Mucosa of rectum (tissue), 2 donors: ENCODE results near the gene LRRC75B.
"Not testable (repeated sequence)": the region's sequence is repeated elsewhere in the genome, so short reads cannot be mapped to it uniquely, and the experiment has no call there.

Experiments
- H3K27ac ChIP-seq, 2 donors: one replicate each; pipeline ENCODE4 v1.7.0; 2013; ENCODE audit warnings: inconsistent platforms in 2 of 2, low read depth in 2 of 2, low read length in 2 of 2
- H3K27me3 ChIP-seq, 2 donors: one replicate each; pipeline ENCODE4 v1.7.0; 2013; ENCODE audit warnings: low read length in 2 of 2; ENCODE audit not compliant: control insufficient read depth in 2 of 2, insufficient read depth in 2 of 2
- H3K36me3 ChIP-seq, 2 donors: one replicate each; pipeline ENCODE4 v1.7.0; 2013; ENCODE audit warnings: low read length in 2 of 2; ENCODE audit not compliant: control insufficient read depth in 2 of 2, insufficient read depth in 2 of 2
- H3K4me1 ChIP-seq, 2 donors: one replicate each; pipeline ENCODE4 v1.7.0; 2013; ENCODE audit warnings: low read length in 2 of 2, mild to moderate bottlenecking in 1 of 2; ENCODE audit not compliant: control insufficient read depth in 2 of 2, insufficient read depth in 2 of 2
- H3K4me3 ChIP-seq, 2 donors: one replicate each; pipeline ENCODE4 v1.7.0; 2013; ENCODE audit warnings: low read length in 2 of 2
- H3K9ac ChIP-seq, 2 donors: one replicate each; pipeline ENCODE4 v1.7.0; 2013; ENCODE audit warnings: low read length in 2 of 2, low read depth in 1 of 2, mild to moderate bottlenecking in 1 of 2
- H3K9me3 ChIP-seq, 2 donors: one replicate each; pipeline ENCODE4 v1.7.0; 2013; ENCODE audit warnings: low read length in 2 of 2; ENCODE audit not compliant: control insufficient read depth in 2 of 2
- donor health status: healthy.
- donor health status: Normal muscosa, but diverticular disease.

Gene LRRC75B

DNA sequence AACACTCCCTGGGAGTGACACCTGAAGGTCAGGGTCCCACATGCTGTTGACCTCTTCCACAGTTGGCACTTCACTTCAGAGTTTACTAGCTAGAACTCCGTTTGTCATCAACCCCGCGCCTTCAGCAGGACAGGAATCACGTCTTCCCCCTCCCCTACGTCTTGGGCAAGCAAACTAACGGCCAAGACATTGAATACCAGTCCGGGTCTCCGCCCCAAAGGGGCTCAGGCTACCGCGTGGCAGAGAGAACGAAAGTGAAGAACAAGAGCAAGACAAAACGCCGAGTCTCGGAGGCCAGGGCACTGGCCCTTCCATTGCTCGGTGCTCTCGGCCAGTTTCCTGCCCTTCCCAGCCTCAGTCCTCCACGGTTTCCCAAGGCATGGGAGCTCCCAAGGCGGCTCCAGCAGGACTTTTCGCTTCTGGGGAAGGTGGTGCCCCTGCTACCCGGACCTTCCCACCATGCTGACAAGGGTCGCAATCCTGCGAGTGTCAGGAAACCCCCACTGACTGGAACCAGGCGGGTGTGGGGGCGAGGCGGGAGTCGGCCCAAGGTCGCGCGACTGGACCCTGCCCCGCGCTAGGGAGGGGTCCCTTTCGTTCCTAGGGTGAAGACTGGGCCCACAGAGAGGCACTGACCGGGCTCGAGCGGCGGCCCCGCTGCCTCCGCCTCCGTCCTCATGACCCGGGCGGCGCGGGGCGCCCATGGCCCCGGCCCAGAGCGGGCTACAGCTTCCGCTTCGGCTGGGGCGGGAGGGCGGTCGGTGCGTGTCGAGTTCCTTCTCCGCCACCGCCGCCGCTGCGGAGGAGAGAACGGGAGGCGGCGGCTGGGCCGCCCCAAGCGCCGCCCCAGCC is 38.3 kb downstream of the LRRC75B start, which contains the start of gene GUCD1:
TSS of gene GUCD1 (minus strand) at position 826 of the 852 bp plus-strand sequence. CDS start at position 679, 147 bp downstream.
- Histone ChIP-seq H3K9me3 (no peaks in the 10 kb centered on the region), H3K36me3 (peaks cover 20 to 27% of the 10 kb centered on the region in 2 donors), H3K27ac (peak within 1 kb of the TSS; percentile 96 to 99), H3K9ac (peak within 1 kb of the TSS; percentile 95 to 99), H3K27me3 (no peaks in the 10 kb centered on the region), H3K4me3 (peak within 1 kb of the TSS; percentile 96 to 99), H3K4me1 (peaks cover 50 to 54% of the 10 kb centered on the region in 2 donors)

DNA sequence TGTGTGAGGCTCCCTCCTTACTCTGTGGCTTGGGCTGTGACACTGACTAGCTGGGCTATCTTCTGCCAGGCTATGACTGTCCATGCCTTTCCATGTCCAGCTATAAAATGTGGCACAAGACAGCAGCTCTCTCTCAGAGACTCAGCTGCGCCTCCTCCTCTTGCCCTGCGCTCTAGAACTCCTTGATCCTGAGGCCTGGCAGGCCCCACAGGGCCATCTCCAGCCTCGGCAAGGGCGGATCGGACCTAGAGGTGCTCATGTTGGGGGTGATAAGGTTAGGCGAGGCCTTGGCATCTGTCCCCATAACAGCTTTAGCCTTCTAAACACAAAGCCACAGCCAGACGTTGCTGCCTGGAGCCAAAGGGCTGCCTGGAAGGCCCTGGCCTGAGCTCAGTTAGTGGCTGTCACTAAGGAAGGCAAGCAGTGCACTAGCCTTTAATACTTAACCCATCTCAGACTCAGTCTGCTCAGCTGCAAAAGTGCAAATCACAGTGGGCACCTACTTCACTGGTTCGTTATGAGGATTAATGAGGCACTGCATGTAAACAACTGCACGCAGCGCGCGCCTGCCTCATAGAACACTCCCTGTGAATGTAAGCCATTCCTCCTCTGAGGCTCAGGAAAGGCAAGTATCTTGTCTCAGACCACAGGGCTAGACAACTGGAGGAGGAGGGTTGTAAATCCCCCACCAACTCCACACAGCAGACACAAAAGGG is 39.1 kb downstream of the LRRC75B start:
- peak overlapping the region; percentile 95 to 99 for H3K9ac ChIP-seq
- H3K9me3 ChIP-seq: no peaks in the 10 kb centered on the region
- peak overlapping the region; percentile 90 to 96 for H3K4me3 ChIP-seq
- H3K27me3 ChIP-seq: no peaks in the 10 kb centered on the region
- peak overlapping the region; percentile 93 to 97 for H3K27ac ChIP-seq
- H3K36me3 ChIP-seq: peaks cover 15 to 28% of the 10 kb centered on the region in 2 donors
- H3K4me1 ChIP-seq: peaks cover 51 to 60% of the 10 kb centered on the region in 2 donors

DNA sequence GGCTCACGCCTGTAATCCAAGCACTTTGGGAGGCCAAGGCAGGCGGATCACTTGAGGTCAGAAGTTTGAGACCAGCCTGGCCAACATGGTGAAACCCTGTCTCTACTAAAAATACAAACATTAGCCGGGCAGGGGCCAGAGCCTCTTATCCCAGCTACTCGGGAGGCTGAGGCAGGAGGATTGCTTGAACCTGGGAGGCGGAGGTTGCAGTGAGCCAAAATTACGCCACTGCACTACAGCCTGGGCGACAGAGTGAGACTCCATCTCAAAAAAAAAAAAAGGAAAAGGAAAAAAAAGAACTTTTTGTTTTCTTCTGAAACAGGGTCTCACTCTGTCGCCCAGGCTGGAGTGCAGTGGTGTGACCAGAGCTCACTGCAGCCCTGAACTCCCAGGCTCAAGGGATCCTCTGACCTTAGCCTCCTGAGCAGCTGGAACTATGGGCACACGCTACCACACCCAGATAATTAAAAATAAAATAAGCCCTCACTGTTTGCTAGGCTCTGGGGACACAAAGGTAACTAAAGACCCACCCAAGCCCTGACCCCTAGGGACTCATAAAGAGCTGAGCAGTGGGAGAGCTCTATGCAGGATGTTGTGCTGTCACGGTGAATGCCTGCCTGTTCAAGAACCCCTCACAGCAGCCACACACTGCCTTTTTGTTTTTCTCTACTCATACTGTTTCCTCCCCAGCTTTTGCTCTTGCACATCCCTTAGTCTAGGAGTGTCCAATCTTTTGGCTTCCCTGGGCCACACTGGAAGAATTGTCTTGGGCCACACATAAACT is 40.2 kb downstream of the LRRC75B start:
- Histone ChIP-seq H3K4me1 (peaks cover 51 to 60% of the 10 kb centered on the region in 2 donors), H3K9ac (peak overlapping the region; percentile 95 to 99), H3K27ac (peak overlapping the region; percentile 93 to 97), H3K4me3 (peak overlapping the region in 1 of 2 donors; percentile 96), H3K36me3 (peaks cover 17 to 26% of the 10 kb centered on the region in 2 donors)
- H3K9me3 ChIP-seq, H3K27me3 ChIP-seq: not testable (repeated sequence)

DNA sequence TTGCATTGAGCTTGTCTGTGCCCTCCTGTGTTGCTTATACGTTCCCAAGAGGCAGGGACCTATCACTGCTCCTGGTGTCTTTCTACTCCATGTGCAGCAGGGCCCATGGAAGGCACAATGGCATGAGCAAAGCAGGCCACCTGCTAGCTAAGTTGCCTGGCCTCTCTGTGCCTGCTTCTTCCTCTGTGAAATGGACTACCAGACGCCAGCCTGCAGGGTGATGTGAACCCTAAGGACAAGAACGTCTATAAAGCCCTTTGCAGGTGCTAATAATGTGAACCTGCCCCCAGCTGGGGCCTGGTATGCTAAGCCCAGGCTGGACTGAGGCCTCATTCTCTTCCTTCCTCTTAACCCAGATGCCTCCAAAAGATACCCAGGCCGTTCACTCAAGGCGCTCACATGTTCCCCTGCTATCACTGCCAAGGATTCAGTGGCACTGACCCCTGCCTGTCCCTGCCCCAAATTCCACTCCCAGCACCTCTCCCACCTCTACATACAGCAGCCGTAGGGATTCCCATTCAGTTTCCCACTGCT is 41.9 kb downstream of the LRRC75B start:
- H3K4me1 ChIP-seq: peaks cover 43 to 47% of the 10 kb centered on the region in 2 donors
- no peaks in the 10 kb centered on the region for H3K9me3 ChIP-seq
- H3K4me3 ChIP-seq: no peak overlapping the region
- peak overlapping the region; percentile 5 to 19 for H3K9ac ChIP-seq
- H3K36me3 ChIP-seq: peaks cover 30 to 39% of the 10 kb centered on the region in 2 donors
- no peaks in the 10 kb centered on the region for H3K27me3 ChIP-seq
- peak overlapping the region; percentile 76 to 82 for H3K27ac ChIP-seq

DNA sequence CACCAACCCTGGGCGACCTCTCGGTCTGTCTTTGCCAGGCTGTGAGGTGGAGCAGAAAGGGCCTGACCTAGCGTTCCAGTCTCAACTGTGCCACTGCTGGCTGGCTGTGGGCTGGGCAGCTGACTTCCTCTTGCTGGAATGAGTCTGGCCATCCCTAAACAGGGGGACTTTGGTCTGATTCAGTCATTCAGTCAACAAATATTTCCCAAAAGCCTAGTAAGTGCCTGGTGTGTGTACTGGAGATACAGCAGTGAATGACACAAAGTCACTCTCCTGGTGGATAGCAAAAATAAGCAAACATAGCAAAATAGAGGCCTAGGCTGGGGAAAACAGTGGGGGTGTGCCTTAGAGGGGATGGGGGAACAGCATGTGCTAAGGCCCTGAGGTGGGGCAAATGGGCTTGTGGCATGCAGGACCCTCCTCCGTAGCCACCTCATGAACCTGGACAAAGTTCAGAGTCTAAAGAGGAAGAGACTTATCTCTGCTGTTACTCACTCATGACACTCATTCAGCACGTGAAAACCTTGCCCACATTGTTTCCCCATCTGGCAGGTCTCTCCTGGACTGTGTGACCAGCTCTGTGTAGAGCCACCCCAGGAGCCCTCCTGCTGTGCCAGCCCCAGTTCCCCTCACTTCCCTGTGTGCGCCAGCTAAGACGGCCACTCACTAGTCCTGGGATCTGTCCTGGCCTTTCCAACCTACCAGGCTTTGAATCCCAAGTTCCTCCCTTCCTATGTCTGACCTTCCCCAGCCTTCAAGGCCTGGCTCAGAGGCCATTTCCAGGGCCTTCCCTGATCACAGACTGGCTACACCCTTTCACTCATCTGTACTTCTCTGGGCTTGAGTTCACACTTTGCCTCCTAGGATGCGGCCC is 42.6 kb downstream of the LRRC75B start:
- Histone ChIP-seq H3K4me1 (peaks cover 43 to 47% of the 10 kb centered on the region in 2 donors), H3K9ac (peak overlapping the region in 1 of 2 donors; percentile 29), H3K27me3 (no peaks in the 10 kb centered on the region), H3K4me3 (no peak overlapping the region), H3K27ac (peak overlapping the region; percentile 76 to 82), H3K36me3 (peaks cover 30 to 39% of the 10 kb centered on the region in 2 donors), H3K9me3 (no peaks in the 10 kb centered on the region)

DNA sequence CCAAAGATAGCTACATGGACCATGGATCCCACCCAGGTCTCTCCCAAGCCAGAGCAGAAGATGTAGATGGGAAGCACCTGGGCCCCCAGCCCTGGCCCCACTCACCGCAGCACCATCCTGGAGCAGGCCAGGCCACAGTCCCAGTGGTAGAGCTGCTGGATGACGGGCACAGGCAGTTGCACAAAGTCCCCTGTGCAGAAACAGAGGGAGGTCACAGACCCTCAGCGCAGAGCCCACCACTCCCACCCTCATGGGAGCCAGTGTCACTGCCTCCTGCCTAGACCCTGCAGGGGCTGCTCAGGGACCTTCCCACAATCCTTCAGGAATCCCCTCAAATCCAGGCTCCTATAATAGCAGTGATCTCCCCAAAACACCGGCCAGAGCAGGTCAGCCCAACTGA is 44.1 kb downstream of the LRRC75B start:
- H3K27me3 ChIP-seq: no peaks in the 10 kb centered on the region
- H3K9me3 ChIP-seq: no peaks in the 10 kb centered on the region
- peaks cover 37 to 51% of the 10 kb centered on the region in 2 donors for H3K36me3 ChIP-seq
- H3K27ac ChIP-seq: no peak overlapping the region
- H3K9ac ChIP-seq: no peak overlapping the region
- H3K4me1 ChIP-seq: peaks cover 40 to 43% of the 10 kb centered on the region in 2 donors
- H3K4me3 ChIP-seq: no peak overlapping the region

DNA sequence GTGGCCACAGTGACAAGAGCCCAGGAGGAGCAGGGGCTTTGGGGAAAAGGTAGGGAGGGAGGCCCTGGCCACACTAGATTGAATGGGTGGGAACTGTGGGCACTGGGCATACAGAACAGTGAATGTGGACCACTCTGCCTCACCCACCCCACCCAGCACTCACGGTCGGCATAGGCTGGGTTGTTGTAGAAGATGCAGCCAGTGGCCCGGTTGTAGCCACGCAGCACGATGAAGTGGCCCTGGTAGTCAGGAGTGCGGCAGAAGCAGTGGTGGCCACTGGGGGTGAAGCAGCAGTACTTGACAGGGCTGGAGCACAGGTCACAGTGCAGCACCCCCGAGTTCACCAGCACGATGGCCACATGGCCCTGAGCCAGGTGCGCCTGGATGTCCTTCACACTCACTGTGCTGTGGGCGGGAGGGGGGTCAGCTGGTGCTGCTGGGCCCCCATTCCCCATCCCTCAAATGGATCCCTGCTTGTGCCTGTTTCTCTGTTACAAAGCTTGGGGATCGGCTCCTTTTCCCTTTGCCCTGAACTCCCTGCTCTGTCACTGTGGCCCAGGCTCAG is 49.1 kb downstream of the LRRC75B start:
- no peaks in the 10 kb centered on the region for H3K4me1 ChIP-seq
- peaks cover 73 to 76% of the 10 kb centered on the region in 2 donors for H3K36me3 ChIP-seq
- no peak overlapping the region for H3K27ac ChIP-seq
- H3K4me3 ChIP-seq: no peak overlapping the region
- H3K27me3 ChIP-seq: no peaks in the 10 kb centered on the region
- no peak overlapping the region for H3K9ac ChIP-seq
- H3K9me3 ChIP-seq: no peaks in the 10 kb centered on the region

DNA sequence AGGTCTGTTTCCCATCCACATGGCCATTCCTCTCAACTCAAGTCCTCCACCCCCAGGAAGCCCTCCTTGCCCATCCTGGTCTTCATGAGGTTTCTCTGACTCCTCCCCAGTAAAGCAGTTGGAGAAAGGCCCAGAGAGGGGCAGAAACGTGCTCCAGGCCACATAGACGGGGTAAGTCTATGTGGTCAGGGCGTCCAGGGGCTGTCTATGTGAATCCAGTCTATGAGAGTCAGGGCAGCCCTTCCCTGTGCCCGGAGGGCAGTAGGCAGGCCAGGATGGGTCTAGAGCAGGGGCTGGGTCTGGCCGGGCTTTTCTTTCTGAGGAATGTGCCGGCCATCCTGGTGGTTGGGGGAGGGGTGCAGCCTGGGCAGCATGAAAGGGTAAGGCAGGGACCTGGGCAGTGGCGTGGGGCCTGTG is 49.7 kb downstream of the LRRC75B start:
- Histone ChIP-seq H3K4me3 (no peak overlapping the region), H3K4me1 (no peaks in the 10 kb centered on the region), H3K9ac (no peak overlapping the region), H3K27ac (no peak overlapping the region), H3K9me3 (no peaks in the 10 kb centered on the region), H3K27me3 (no peaks in the 10 kb centered on the region), H3K36me3 (peaks cover 68 to 74% of the 10 kb centered on the region in 2 donors)

DNA sequence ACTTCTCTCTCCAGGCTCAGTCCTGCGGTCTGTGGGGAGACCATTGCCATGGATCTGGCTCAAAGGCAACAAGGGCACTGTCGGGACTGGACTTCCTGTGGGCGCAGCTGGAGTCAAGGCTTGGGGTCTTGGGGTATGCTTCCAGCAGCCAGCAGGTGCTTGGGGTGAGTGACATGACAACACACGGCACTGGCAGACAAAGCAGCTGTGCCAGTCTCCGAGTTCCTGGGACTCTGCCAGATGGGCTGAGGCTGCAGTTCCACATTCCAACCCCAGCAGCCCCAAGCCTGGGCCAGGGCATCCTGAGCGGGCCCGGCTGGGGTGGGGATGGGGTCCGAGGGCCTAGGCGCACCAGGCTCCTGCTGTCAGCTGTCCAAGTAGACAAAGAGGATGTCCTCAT is 50.2 kb downstream of the LRRC75B start:
- Histone ChIP-seq H3K27ac (no peak overlapping the region), H3K27me3 (no peaks in the 10 kb centered on the region), H3K9ac (no peak overlapping the region), H3K9me3 (no peaks in the 10 kb centered on the region), H3K36me3 (peaks cover 62 to 68% of the 10 kb centered on the region in 2 donors), H3K4me3 (no peak overlapping the region), H3K4me1 (no peaks in the 10 kb centered on the region)
